NCI-H1417 treated with DMSO at 0.1 percent for 48 hours (cell line): Measurements from ENCODE around the gene IL13.
"Not testable (repeated sequence)": the region's sequence is repeated elsewhere in the genome, so short reads cannot be mapped to it uniquely, and the experiment has no call there.

Experiments used
- DNase-seq: peaks from one replicate; lab custom pipeline; 2025; lab: John Stamatoyannopoulos, UW

Gene IL13

GRCh38 chr5:132657676-132658380 is at the start of gene IL13:
Gene IL13 (plus strand): TSS chr5:132658173. CDS start chr5:132658187, 14 bp downstream.
- no peak for DNase-seq

DNA sequence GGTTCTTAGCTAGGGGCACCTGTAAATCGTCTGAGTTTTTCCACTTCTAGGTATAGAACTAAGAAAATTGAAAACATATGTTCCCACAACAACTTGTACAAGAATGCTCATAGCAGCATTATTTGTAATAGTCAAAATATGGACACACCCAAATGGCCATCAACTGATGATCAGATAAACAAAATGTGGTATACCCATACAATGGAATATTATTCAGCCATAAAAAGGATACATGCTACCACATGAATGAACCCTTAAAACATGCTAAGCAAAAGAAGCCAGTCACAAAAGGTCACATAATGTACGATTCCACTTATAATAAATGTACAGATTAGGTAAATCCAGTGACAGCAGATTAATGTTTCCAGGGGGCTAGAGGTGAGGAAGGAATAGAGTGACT is 46.0 kb upstream of the IL13 start:
- DNase-seq: no peak

DNA sequence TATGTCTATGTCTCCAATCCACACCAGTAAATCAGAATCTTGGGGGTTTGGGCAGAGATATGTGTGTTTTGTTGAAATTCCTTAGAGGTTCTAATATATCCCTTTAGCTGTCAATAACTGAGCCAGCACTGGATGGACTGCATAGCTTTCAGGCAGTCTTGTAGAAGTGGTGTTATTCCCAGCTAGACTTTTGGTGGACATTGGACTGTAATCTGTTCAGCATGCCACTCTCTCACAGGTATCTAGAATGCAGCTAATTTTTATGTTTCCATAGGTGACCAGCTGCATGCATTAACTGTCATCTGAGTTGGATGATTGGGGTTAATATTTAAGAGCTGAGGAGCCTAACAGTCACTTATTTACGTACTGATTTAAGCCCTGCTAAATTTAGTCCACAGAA is 45.1 kb upstream of the IL13 start:
- no peak for DNase-seq

DNA sequence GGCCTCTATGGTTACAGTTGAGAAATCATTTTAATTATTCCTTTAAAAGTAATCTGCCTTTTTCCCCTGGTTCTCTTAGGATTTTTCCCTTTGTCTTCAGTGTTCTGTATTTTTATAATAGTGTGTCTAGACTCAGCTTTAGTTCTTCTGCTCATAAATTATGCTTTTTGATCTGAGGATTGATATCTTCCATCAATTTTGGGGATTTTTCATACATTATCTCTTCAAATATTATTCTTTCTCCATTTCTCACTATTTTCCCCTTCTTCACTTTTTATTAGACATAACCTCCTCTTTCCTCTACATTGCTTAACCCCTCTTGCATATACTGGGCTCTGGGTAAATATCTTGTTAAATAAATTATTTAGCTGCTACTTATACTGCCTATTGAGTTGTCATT is 36.3 kb upstream of the IL13 start:
- DNase-seq: no peak

DNA sequence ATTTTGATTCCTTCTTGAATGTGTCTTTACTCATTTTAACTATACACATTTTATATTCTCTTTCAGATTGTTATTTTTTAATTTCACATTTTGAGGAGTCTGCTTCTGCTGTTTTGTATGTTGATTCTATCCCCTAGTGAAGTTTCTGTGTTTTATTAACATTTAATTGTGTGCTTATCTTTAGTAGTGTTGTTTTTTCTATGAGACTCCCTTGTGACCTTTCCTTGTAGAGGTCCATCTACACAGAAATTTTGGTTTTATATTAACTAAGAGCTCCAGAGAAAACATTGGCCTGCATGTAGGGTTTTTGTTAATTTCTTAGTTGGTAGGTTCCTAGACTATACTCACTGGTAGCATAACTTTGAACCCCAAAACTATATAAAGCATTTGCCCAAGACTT is 35.4 kb upstream of the IL13 start:
- no peak for DNase-seq

DNA sequence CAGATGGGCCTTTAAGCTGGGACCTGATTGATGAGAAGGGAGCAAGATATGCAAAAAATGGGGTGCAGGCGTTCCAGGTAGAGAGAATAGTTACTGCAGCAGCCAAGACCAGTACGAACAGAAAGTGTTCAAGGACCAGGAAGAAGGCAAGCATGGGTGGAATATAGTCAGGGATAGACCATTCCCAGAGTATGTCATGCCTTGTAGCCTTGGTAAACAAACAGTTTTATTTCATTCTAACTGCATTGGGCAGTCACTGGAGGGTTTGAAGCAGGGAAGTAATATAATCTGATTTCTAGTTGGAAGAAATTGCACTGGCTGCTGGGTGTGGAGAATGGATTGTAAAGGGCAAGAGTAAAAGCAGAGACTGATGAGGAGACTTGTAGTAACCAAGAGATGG is 30.5 kb upstream of the IL13 start:
- no peak for DNase-seq

- no peak for DNase-seq
Observed at GRCh38 chr5:132628814-132629213, 29.2 kb upstream of the IL13 start.

- no peak for DNase-seq
Observed at GRCh38 chr5:132629230-132629944, 28.6 kb upstream of the IL13 start.

DNA sequence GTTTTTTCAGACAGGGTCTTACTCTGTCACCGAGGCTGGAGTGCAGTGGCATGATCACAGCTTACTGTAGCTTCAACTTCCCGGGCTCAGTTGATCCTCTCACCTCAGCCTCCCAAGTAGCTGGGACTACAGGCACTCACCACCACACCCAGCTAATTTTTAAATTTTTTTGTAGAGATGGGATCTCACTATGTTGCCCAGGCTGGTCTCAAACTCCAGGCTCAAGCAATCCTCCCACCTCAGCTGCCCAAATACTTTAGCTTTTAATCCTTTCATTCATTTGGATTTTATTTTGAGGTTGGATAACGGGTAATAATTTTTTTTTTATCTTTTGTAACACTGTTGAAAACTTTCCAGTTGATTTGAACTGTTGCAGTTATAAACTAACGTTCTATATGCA is 24.4 kb upstream of the IL13 start:
- DNase-seq: not testable (repeated sequence)

DNA sequence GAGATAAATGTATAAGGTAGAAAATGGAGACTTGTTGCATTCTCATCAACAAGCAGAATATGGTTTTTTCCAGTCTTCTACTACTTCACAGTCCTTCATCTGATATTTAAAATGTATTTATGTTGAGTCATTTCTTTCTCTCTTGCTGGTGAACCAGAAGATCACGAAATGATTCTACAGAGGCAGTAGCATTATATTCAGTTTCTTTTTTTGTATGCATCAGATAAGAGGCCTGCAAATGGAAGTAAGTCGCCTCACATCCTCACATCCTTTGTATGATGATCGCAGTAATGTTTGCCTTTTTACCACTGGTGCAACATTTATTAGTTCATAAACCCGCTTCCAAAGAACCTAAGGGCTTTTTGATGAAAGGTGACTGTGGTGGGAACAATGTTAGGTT is 22.1 kb upstream of the IL13 start:
- no peak for DNase-seq

- DNase-seq: no peak
Observed at GRCh38 chr5:132637241-132637640, 20.7 kb upstream of the IL13 start.

- DNase-seq: no peak
Observed at GRCh38 chr5:132639706-132640130, 18.3 kb upstream of the IL13 start.

DNA sequence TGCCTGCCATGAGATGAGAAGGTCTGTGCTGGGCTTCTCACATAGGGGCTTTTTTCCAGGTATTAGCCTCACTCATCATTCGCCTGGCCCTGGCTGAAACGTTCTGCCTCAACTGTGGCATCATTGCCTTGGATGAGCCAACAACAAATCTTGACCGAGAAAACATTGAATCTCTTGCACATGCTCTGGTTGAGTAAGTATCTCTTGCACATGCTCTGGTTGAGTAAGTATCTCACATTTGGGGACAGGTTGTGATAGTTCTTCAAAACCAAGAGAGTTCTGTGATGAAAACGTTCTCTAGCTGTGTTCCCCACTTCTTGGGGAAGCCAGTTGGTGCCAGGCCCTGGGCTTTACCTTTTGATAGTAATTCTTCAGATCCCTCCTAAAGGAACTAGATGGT is 17.4 kb upstream of the IL13 start:
- no peak for DNase-seq

- no peak for DNase-seq
Observed at GRCh38 chr5:132641241-132641723, 16.7 kb upstream of the IL13 start.

DNA sequence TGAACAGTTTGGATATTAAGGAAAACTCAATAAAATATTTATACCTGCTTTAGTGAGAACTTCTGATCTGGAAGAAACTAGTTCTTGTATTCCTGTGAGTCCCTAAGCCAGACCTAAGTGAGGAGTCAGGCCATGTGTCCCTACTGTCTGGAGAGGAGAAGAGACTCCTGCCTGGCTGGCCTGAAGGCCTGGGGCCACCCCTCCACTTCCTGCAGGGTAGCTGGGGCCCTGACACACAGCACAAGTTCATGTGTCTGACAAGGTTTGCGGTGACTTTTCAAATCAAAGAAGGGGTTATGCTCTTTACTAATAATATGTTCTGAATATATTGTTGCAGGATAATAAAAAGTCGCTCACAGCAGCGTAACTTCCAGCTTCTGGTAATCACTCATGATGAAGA is 16.1 kb upstream of the IL13 start:
- DNase-seq: no peak

DNA sequence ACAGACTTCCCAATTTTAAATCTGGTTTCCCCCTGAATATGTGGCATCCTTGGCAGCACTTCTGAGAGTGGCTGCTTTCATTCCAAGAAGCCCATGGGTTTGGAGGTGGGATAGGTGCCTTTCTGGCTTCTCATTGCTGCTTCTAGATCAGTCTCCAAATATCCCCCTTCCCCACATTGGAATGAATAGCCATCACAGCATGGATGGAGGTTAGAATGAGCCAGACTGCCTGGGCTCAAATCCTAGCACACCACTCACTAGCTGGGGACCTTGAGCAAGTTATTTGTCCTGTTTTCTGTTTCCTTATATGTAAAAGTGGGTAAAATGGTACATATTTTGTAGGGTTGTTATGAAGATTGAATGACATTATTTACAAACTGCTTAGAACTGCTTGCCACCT is 13.8 kb upstream of the IL13 start:
- no peak for DNase-seq

GRCh38 chr5:132646583-132647266 is 11.2 kb upstream of the IL13 start:
- DNase-seq: no peak

- DNase-seq: no peak
Observed at GRCh38 chr5:132647473-132647872, 10.5 kb upstream of the IL13 start.

DNA sequence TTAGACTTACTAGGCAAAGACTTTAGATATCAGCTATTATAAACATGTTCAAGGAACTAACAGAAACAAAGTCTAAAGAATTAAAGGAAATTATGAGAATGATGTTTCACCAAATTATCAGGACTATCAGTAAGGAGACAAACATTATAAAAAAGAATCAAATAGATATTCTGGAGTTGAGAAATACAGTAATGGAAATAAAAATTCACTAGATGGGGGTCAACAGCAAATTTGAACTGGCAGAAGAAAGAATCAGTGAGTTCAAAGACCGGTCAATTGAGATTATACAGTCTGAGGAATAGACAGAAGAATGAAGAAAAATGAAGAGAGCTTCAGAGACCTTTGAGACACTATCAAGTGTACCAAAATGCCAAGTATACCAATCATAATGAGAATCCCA is 9.6 kb upstream of the IL13 start:
- no peak for DNase-seq

DNA sequence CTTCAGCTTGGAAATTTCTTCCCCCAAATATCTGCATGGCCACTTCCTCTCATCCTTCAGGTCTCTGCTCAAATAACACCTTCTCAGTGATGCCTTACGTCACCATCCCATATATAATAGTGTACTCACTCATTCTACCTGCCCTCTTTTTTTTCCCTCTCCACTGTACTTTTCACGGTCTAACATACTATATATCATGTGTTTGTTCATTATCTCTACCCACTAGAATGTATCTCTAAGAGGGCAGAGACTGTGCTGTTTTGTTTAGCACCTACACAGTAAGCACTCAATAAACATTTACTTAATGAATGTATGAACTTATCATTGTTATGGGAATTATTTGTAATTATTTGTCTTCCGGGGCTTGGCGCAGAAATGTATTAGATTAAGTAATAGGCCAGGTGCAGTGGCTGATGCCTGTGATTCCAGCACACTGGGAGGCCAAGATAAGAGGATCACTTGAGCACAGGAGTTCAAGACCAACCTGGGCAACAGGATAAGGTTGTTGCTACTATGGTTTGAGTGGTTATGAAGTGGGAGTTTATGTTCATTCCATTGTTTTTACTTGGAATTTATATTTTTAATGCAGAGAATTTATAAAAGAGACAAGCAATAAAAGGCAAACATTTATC is 6.0 kb upstream of the IL13 start:
- DNase-seq: no peak

DNA sequence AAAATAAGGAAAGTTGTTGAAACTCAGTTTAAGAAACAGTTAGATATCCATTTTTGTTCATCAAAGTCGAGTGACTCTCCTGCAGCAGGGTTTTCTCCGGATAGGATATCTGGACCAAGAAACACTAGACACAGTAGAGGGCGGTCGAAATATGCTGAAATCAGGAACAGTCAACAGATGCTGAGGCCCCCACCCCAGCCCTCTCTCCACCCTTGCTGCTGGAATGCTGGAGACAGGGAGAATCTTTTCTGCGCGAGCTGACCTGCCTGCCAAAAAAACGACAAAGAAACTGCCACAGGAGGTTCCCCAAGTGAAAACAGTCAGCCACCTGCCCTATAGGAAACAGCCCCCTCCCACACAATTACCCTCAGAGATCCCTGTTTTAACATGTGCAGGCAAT is 4.3 kb upstream of the IL13 start:
- no peak for DNase-seq
